WERI-Rb-1 (cell line): ENCODE results near the gene IGLL5.

Experiments used
- DNase-seq: peaks from one replicate; pipeline ENCODE4 v3.0.0-alpha.2; 2020
- H3K27ac ChIP-seq: fragments of 250-450 bp; sonication (Bioruptor Pico); 2 replicates; pipeline ENCODE4 v1.5.1; 2020; ENCODE audit warnings: mild to moderate bottlenecking, moderate library complexity
- H3K27me3 ChIP-seq: fragments of 250-450 bp; sonication (Bioruptor Pico); 2 replicates; pipeline ENCODE4 v1.5.1; 2021; ENCODE audit warnings: mild to moderate bottlenecking, low read depth, moderate library complexity; ENCODE audit not compliant: insufficient read depth, severe bottlenecking
- H3K36me3 ChIP-seq: fragments of 250-450 bp; sonication (Bioruptor Pico); 2 replicates; pipeline ENCODE4 v1.5.1; 2020; ENCODE audit warnings: mild to moderate bottlenecking, moderate library complexity
- H3K4me3 ChIP-seq: 2 replicates; pipeline ENCODE4 v1.5.1; 2011; ENCODE audit warnings: low read depth, mild to moderate bottlenecking, control low read depth, low read length
- H3K9me3 ChIP-seq: fragments of 250-450 bp; sonication (Bioruptor Pico); 2 replicates; pipeline ENCODE4 v1.5.1; 2021; ENCODE audit warnings: mild to moderate bottlenecking, moderate library complexity; ENCODE audit not compliant: severe bottlenecking
- CTCF ChIP-seq: IDR thresholded peaks from 2 replicates; pipeline ENCODE4 v1.5.1; 2011; ENCODE audit warnings: low read depth, mild to moderate bottlenecking, control low read depth, inconsistent platforms, low read length

Gene IGLL5

GRCh38 chr22:22907551-22908494, 20.2 kb downstream of the IGLL5 start:
- no peak for TF ChIP-seq CTCF
- Histone ChIP-seq H3K27ac (no peak overlapping the region), H3K9me3 (no peaks in the 10 kb centered on the region), H3K36me3 (no peaks in the 10 kb centered on the region), H3K4me3 (no peak overlapping the region), H3K27me3 (no peaks in the 10 kb centered on the region)
- no peak for DNase-seq

- no peak overlapping the region for H3K4me3 ChIP-seq
- H3K36me3 ChIP-seq = no peaks in the 10 kb centered on the region
- no peaks in the 10 kb centered on the region for H3K9me3 ChIP-seq
- no peak for DNase-seq
- H3K27ac ChIP-seq = no peak overlapping the region
- H3K27me3 ChIP-seq = no peaks in the 10 kb centered on the region
- no peak for TF ChIP-seq CTCF
Observed at GRCh38 chr22:22908495-22908861, 20.9 kb downstream of the IGLL5 start.

DNA sequence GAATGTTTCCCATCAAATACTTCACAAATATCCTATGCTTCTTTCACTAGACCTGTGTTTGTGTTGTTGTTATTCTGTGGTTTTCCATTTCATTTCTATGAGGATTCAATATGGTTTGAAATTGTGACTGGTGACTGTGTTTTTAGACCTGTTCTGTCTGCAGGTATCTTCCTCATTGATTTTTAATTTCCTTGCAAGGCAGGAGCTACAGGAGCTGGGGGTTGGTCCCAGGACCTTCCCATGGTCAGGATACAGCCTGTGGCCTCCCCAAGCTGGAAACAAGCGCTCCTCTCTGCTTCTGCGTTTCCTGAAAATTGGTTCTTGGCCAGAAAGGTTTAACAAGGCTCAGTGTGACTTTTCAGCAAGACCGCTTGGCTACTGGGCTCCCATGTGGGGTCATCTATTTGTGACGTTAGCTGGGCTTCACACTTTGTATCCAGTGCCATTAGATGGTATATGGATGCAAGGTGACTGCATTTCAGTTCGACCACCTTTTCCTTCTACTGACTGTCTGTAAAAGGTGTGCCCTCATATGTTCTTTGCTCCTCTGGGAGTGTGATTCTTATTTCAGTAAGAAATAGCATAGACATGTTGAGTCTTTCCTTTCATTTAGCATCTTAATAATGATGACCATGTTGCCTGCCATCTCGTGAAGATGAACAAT, 21.5 kb downstream of the IGLL5 start:
- Histone ChIP-seq H3K36me3 (no peaks in the 10 kb centered on the region), H3K4me3 (no peak overlapping the region), H3K9me3 (no peaks in the 10 kb centered on the region), H3K27me3 (no peaks in the 10 kb centered on the region), H3K27ac (no peak overlapping the region)
- TF ChIP-seq CTCF = no peak
- no peak for DNase-seq

DNA sequence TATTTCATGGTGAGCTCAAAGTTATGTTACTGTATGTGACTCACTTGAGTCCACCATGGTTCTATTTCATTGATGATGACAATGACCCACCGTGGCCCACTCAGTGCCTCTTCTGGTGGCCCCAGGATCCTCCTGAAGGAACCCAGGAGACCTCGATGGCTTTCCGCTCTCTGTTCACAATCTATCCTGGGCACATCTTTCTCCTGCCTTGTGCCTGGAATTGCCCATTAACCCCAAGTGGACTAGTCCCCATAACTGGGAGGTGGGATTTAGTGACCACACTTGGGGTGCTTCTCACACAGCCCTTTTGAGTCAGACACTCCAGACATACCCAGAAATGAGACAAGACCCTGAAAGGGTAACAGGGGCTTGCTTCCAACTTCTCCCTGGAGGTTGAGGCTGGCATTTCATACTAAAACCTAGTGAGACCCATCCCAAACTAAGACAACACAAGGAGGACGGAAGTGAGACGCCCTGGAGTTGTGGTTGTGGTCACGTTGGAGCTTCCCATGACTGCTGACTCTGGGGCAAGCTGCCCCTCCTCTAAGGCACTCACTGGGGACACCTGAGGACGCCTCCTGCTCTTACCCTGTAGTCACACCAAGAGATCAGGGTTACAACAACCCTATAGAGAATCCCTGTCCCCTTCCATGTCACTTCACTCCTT, 22.1 kb downstream of the IGLL5 start:
- no peak overlapping the region for H3K4me3 ChIP-seq
- H3K36me3 ChIP-seq = no peaks in the 10 kb centered on the region
- H3K9me3 ChIP-seq = no peaks in the 10 kb centered on the region
- H3K27ac ChIP-seq = no peak overlapping the region
- DNase-seq = no peak
- no peak for TF ChIP-seq CTCF
- no peaks in the 10 kb centered on the region for H3K27me3 ChIP-seq

GRCh38 chr22:22910272-22911240, 22.9 kb downstream of the IGLL5 start:
- Histone ChIP-seq H3K9me3 (no peaks in the 10 kb centered on the region), H3K4me3 (no peak overlapping the region), H3K27me3 (no peaks in the 10 kb centered on the region), H3K27ac (no peak overlapping the region), H3K36me3 (no peaks in the 10 kb centered on the region)
- DNase-seq = no peak
- no peak for TF ChIP-seq CTCF
